GM12878 (cell line): ENCODE data around the gene IL19. TPM values are rescaled to one million over a fixed set of nuclear protein-coding genes. Genes with fewer than 3 reads are reported as not detected.

Experiments used
- ATAC-seq: fragments of 200-7000 bp; cut with Tn5 transposase; 3 replicates; pipeline ENCODE4 v1.9.1; 2020; ENCODE audit warnings: mild to moderate bottlenecking, moderate library complexity
- BruUV-seq: library from RNA; stranded (reverse); fragments of 400-500 nt; replicated peaks from 2 replicates; lab custom pipeline; 2021; lab: Mats Ljungman, UMichigan
- CTCF ChIA-PET: fragments of 300-600 bp; sonication (Branson Sonifier 250); formaldehyde crosslinking; extraction: SDS; loops from one replicate; lab custom pipeline; 2021; ENCODE audit warnings: inconsistent platforms; lab: Yijun Ruan, JAX
- POLR2A ChIA-PET: fragments of 350-600 bp; formaldehyde crosslinking; extraction: SDS; loops from one replicate; lab custom pipeline; 2021; ENCODE audit warnings: inconsistent platforms; lab: Charles Lee
- RAD21 ChIA-PET: fragments of 300-600 bp; sonication (Branson Sonifier 250); formaldehyde crosslinking; loops from one replicate; lab custom pipeline; 2023; ENCODE audit warnings: antibody characterized with exemption; ENCODE audit not compliant: unreplicated experiment; lab: Charles Lee
- SMC1A ChIA-PET: fragments of 300-600 bp; sonication (Branson Sonifier 250); formaldehyde crosslinking; loops from one replicate; lab custom pipeline; 2023; ENCODE audit not compliant: unreplicated experiment, uncharacterized antibody; lab: Charles Lee
- DNase-seq: peaks from one replicate; pipeline ENCODE4 v3.0.0-alpha.2; 2011; ENCODE audit warnings: low read depth, low spot score
- FAIRE-seq: peaks from 3 replicates; lab custom pipeline; 2011; peaks lifted over from hg19 to GRCh38; lab: Jason Lieb, UNC
- H2AFZ ChIP-seq: 2 replicates; pipeline ENCODE4 v1.6.0; 2011; ENCODE audit warnings: low read depth, low read length, control low read depth; ENCODE audit not compliant: control insufficient read depth
- H3K27ac ChIP-seq: 2 replicates; pipeline ENCODE4 v1.5.1; 2011; ENCODE audit warnings: control low read depth; ENCODE audit not compliant: control insufficient read depth, insufficient read depth
- H3K27me3 ChIP-seq, 2 experiments: replicated peaks in 1 of 2; 2 replicates each; pipeline versions ENCODE4 v1.6.0 to v1.6.1; 2011; ENCODE audit warnings: low read length in 1 of 2; ENCODE audit not compliant: control insufficient read depth in 2 of 2, insufficient read depth in 2 of 2
- H3K36me3 ChIP-seq, 2 experiments: 2 replicates each; pipeline ENCODE4 v1.5.1; 2011; ENCODE audit warnings: low read length in 1 of 2; ENCODE audit not compliant: control insufficient read depth in 2 of 2, insufficient read depth in 2 of 2
- H3K4me1 ChIP-seq: 2 replicates; pipeline ENCODE4 v1.6.1; 2011; ENCODE audit warnings: mild to moderate bottlenecking, low read length, moderate library complexity, mixed read lengths; ENCODE audit not compliant: control insufficient read depth, insufficient read depth
- H3K4me2 ChIP-seq: 2 replicates; pipeline ENCODE4 v1.6.0; 2011; ENCODE audit warnings: control low read depth; ENCODE audit not compliant: control insufficient read depth, insufficient read depth
- H3K4me3 ChIP-seq: fragments of 200-600 bp; sonication (generic); 2 replicates; pipeline ENCODE4 v1.5.1; 2016
- H3K79me2 ChIP-seq: 2 replicates; pipeline ENCODE4 v1.6.0; 2011; ENCODE audit warnings: low read length; ENCODE audit not compliant: control insufficient read depth, insufficient read depth
- H3K9ac ChIP-seq: 2 replicates; pipeline ENCODE4 v1.8.0; 2011; ENCODE audit warnings: low read length, control low read depth, mixed read lengths; ENCODE audit not compliant: control insufficient read depth, insufficient read depth
- H3K9me3 ChIP-seq: replicated peaks from 3 replicates; pipeline ENCODE4 v1.5.1; 2011; ENCODE audit warnings: mild to moderate bottlenecking, low read length; ENCODE audit not compliant: control insufficient read depth, insufficient read depth
- H4K20me1 ChIP-seq: 2 replicates; pipeline ENCODE4 v1.6.0; 2011; ENCODE audit not compliant: control insufficient read depth, insufficient read depth
- BHLHE40 ChIP-seq, 2 experiments: fragments of 450-650 bp in 1 of 2; IDR thresholded peaks; 2 replicates each; pipeline ENCODE4 v1.6.1; 2011 to 2017; ENCODE audit warnings: low read depth in 2 of 2, borderline replicate concordance in 1 of 2, improper control_type of control experiment in 1 of 2, low read length in 1 of 2, mild to moderate bottlenecking in 1 of 2
- BRCA1 ChIP-seq: IDR thresholded peaks from 2 replicates; pipeline ENCODE4 v1.6.1; 2011; ENCODE audit warnings: low read depth, low read length, improper control_type of control experiment
- CHD1 ChIP-seq: IDR thresholded peaks from 2 replicates; pipeline ENCODE4 v1.6.1; 2012; ENCODE audit warnings: low read depth, low read length, improper control_type of control experiment
- IRF3 ChIP-seq: fragments of 450-650 bp; IDR thresholded peaks from 2 replicates; pipeline ENCODE4 v1.6.1; 2014; ENCODE audit warnings: mild to moderate bottlenecking
- JUND ChIP-seq: IDR thresholded peaks from 2 replicates; pipeline ENCODE4 v1.6.1; 2012; ENCODE audit warnings: low read depth, mild to moderate bottlenecking, low read length, improper control_type of control experiment, moderate library complexity
- MEF2B ChIP-seq: fragments of 450-650 bp; IDR thresholded peaks from 2 replicates; pipeline ENCODE4 v1.6.1; 2018; ENCODE audit warnings: mild to moderate bottlenecking, moderate library complexity; ENCODE audit not compliant: partially characterized antibody, poor library complexity, severe bottlenecking
- NFXL1 ChIP-seq: fragments of 450-650 bp; IDR thresholded peaks from 2 replicates; pipeline ENCODE4 v1.6.1; 2017; ENCODE audit warnings: antibody characterized with exemption, mild to moderate bottlenecking, borderline replicate concordance
- NFYA ChIP-seq: IDR thresholded peaks from 2 replicates; pipeline ENCODE4 v1.6.1; 2011; ENCODE audit warnings: low read depth, mild to moderate bottlenecking, low read length, improper control_type of control experiment, borderline replicate concordance
- POLR2AphosphoS2 ChIP-seq: IDR thresholded peaks from 2 replicates; pipeline ENCODE4 v1.6.1; 2011; ENCODE audit warnings: low read depth, mild to moderate bottlenecking, low read length, improper control_type of control experiment, moderate library complexity
- RAD21 ChIP-seq: IDR thresholded peaks from 2 replicates; pipeline ENCODE4 v1.6.1; 2011; ENCODE audit warnings: mild to moderate bottlenecking, low read depth, low read length, moderate library complexity; ENCODE audit not compliant: insufficient read depth
- RELA ChIP-seq: fragments of 450-650 bp; IDR thresholded peaks from 2 replicates; pipeline ENCODE4 v1.8.0; 2014; ENCODE audit warnings: borderline replicate concordance; ENCODE audit not compliant: partially characterized antibody
- REST ChIP-seq: IDR thresholded peaks from 2 replicates; pipeline ENCODE4 v1.6.1; 2012; ENCODE audit warnings: mild to moderate bottlenecking, low read depth, low read length
- SMC3 ChIP-seq: IDR thresholded peaks from 2 replicates; pipeline ENCODE4 v1.6.1; 2011; ENCODE audit warnings: low read length, improper control_type of control experiment, borderline replicate concordance
- SREBF1 ChIP-seq: IDR thresholded peaks from 2 replicates; pipeline ENCODE4 v1.6.1; 2012; ENCODE audit warnings: mild to moderate bottlenecking, low read length
- STAT3 ChIP-seq: IDR thresholded peaks from 2 replicates; pipeline ENCODE4 v1.6.1; 2011; ENCODE audit warnings: low read depth, low read length, improper control_type of control experiment
- WGBS: methylation state at CpG from one replicate; pipeline ENCODE4 v1.1.6; 2016; ENCODE audit warnings: low lambda C conversion rate; ENCODE audit not compliant: insufficient replicate concordance, insufficient coverage; ENCODE audit errors: missing lambda C conversion rate; 5-methylcytosine and 5-hydroxymethylcytosine counted together
- in situ Hi-C: fragments of 300-500 bp; cut with MboI; formaldehyde crosslinking; loops from 9 replicates; pipeline ENCODE4 v1.14.3; 2018; ENCODE audit warnings: mixed read lengths
- intact Hi-C: fragments of 100-400 bp; cut with micrococcal nuclease; formaldehyde crosslinking; loops from one replicate; pipeline ENCODE4 v1.14.2; 2022; ENCODE audit not compliant: unreplicated experiment
- polyA plus RNA-seq, 11 experiments: library from polyadenylated mRNA; depleted of rRNA in 4 of 11; unstranded in 6 of 11; stranded (reverse) in 5 of 11; fragments of >200 nt; fragmentation: Nextera tagmentation in 4 of 11; fragmentation: Illumina TruSeq in 1 of 11; extraction: Ambion mirVana in 4 of 11; extraction: Trizol in 1 of 11; gene quantifications; 1 replicate in 1 of 11; 2 replicates in 10 of 11; pipeline versions ENCODE4 v1.2.1 to v1.2.3, GENCODE V29; 2011 to 2016; ENCODE audit warnings: inconsistent platforms in 2 of 11, missing spikeins in 2 of 11, low read depth in 1 of 11
- total RNA-seq, 4 experiments: library from RNA; depleted of rRNA in 3 of 4; stranded (reverse); fragments of >200 nt in 3 of 4; fragmentation: Illumina TruSeq in 1 of 4; extraction: Trizol in 1 of 4; gene quantifications; 2 replicates each; pipeline versions ENCODE4 v1.2.1 to v1.2.3, GENCODE V29; 2013 to 2021

Gene IL19
- total and polyA plus RNA-seq, 10 of the 15 experiments (the other 5 are each of a cell fraction or from before 2014, with no cell fraction given) = 0.10 to 0.73 (median 0.28) TPM; not detected in 6

GRCh38 chr1:206836111-206836510 lies 65.5 kb downstream of the IL19 start:
- ChIA-PET RAD21 (interaction anchor here (1.3 to 2.0 kb wide), 3 partner anchors 27 to 101 kb away, joined by 3 to 7 read pairs (median 6); no protein-coding TSS in a partner anchor), POLR2A (interaction anchor here (0.5 to 0.6 kb wide), 2 partner anchors 74 to 580 kb away, joined by 5 to 7 read pairs; no protein-coding TSS in a partner anchor), CTCF (interaction anchor here (0.7 to 3.4 kb wide), 5 partner anchors 10 to 146 kb away, joined by 3 to 15 read pairs (median 4); no protein-coding TSS in a partner anchor), SMC1A (interaction anchor here (1.2 to 3.1 kb wide), 6 partner anchors 9 to 75 kb away, joined by 3 to 18 read pairs (median 5); partner anchors contain the start of gene IL19)
- no peaks in the 10 kb centered on the region for H3K9me3 ChIP-seq
- H3K27ac ChIP-seq = no peak overlapping the region
- no peaks in the 10 kb centered on the region for H3K36me3 ChIP-seq
- H3K9ac ChIP-seq = no peak overlapping the region
- no TSS peak for BruUV-seq
- peaks cover 28% of the 10 kb centered on the region for H3K4me1 ChIP-seq
- H3K27me3 ChIP-seq = no peaks in the 10 kb centered on the region; a peak in 1 of 4 replicates
- H2AFZ ChIP-seq = no peak overlapping the region
- intact Hi-C loops (no loop called here), in situ Hi-C loops (no loop called here)
- TF ChIP-seq MEF2B (no peak), POLR2AphosphoS2 (no peak), CHD1 (no peak), SREBF1 (no peak), BRCA1 (no peak), IRF3 (no peak), REST (no peak), RAD21 (no peak), JUND (no peak), NFYA (no peak), NFXL1 (no peak), RELA (no peak), BHLHE40 (IDR thresholded peaks at IDR 0.05; ENCODE audit: borderline replicate concordance in 1 of 2, low read depth in 2 of 2, low read length in 1 of 2) (no peak), SMC3 (no peak), STAT3 (no peak)
- no peaks in the 10 kb centered on the region for H4K20me1 ChIP-seq
- no peak overlapping the region for H3K4me2 ChIP-seq
- WGBS = 21% methylated on average over 2 of the region's 2 CpGs
- ATAC-seq = no peak
- DNase-seq = no peak
- no peak overlapping the region for H3K4me3 ChIP-seq
- H3K79me2 ChIP-seq = no peaks in the 10 kb centered on the region
- no peak for FAIRE-seq
